Upper lobe of right lung (tissue), 1 donor: Measurements from ENCODE around the gene SLC39A11. TPM values are rescaled to one million over a fixed set of nuclear protein-coding genes. Genes with fewer than 3 reads are reported as not detected.
A peak's percentile ranks its signal among the peaks of the same experiment; 100 is the strongest.
"Not testable (repeated sequence)": the region's sequence is repeated elsewhere in the genome, so short reads cannot be mapped to it uniquely, and the experiment has no call there.

Experiments
- ATAC-seq: fragments of 200-7000 bp; cut with Tn5 transposase; one replicate; pipeline ENCODE4 v1.9.1; 2020; ENCODE audit warnings: mild to moderate bottlenecking, moderate library complexity
- DNase-seq: peaks from one replicate; pipeline ENCODE4 v3.0.0-alpha.2; 2020
- H3K27ac ChIP-seq: fragments of 200-600 bp; one replicate; pipeline ENCODE4 v1.8.0; 2022
- H3K27me3 ChIP-seq: fragments of 200-600 bp; one replicate; pipeline ENCODE4 v1.8.0; 2022; ENCODE audit warnings: mild to moderate bottlenecking
- H3K36me3 ChIP-seq: fragments of 200-600 bp; one replicate; pipeline ENCODE4 v1.8.0; 2022
- H3K4me1 ChIP-seq: fragments of 200-600 bp; one replicate; pipeline ENCODE4 v1.8.0; 2022
- H3K4me3 ChIP-seq: fragments of 200-600 bp; one replicate; pipeline ENCODE4 v1.8.0; 2022; ENCODE audit warnings: mild to moderate bottlenecking
- H3K9me3 ChIP-seq: fragments of 200-600 bp; one replicate; pipeline ENCODE4 v1.8.0; 2022
- intact Hi-C: fragments of 100-400 bp; cut with DNase I; formaldehyde crosslinking; loops from one replicate; pipeline ENCODE4 v1.11.0; 2022
- total RNA-seq: library from RNA; stranded (reverse); fragmentation: NEBNext Ultra II Directional; extraction: Animal tissue kit (Norgen Biotek cat#: 25700); gene quantifications from one replicate; pipeline ENCODE4 v1.2.1, GENCODE V29; 2021
- TF ChIP-seq, protein P1 (sequence below): fragments of 200-600 bp; IDR thresholded peaks from one replicate; pipeline ENCODE4 v1.8.0; 2022; ENCODE audit warnings: antibody characterized with exemption
- donor health status: DM: no; HTN: yes; CAD: no; lungs with severe emphysema.

SLC39A11 gene
- total RNA-seq, 1 donor from 2014 or later: 33.7 TPM

DNA sequence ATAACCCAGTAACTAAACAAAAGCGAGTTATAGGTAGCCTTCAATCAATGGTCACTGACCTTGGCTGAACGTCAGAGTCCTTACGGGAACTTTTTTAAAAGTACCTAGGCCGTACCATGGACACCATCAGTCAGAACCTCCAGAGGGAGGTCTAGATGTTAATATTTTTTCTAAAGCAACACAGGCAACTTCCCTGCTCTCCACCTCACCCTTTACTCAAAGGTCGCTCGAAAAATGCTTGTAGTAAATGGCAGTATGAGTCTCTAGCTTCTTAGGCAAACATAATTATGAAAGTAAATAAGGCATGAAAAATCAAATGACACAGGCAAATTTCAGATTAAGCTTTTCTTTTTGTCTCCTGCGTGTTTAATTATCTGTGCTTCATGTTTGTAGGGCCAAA lies 82.1 kb downstream of the SLC39A11 start:
- ATAC-seq: no peak

DNA sequence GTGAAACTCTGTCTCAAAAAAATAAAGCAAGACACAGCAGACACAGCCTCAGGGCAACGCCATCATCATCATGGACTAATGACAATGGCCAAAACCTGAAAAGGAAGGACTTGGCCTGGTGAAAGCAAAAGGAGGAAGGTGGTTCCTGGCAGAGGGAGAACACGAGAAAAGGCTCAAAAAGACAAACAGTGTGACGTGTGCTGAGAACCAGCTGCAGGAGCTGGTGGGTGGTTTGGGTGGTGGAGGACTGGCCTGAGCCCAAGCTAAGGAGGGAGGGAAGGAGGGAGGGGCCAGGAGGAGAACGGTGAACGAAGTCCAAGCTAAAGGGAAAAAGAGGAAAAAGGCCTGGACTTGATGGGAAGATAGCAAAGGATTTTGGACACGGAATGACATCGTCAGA lies 85.1 kb downstream of the SLC39A11 start:
- Histone ChIP-seq H3K27ac (no peak overlapping the region), H3K36me3 (no peaks in the 10 kb centered on the region), H3K4me3 (no peak overlapping the region), H3K4me1 (no peaks in the 10 kb centered on the region), H3K27me3 (no peaks in the 10 kb centered on the region), H3K9me3 (no peaks in the 10 kb centered on the region)
- TF ChIP-seq, protein P1, sequence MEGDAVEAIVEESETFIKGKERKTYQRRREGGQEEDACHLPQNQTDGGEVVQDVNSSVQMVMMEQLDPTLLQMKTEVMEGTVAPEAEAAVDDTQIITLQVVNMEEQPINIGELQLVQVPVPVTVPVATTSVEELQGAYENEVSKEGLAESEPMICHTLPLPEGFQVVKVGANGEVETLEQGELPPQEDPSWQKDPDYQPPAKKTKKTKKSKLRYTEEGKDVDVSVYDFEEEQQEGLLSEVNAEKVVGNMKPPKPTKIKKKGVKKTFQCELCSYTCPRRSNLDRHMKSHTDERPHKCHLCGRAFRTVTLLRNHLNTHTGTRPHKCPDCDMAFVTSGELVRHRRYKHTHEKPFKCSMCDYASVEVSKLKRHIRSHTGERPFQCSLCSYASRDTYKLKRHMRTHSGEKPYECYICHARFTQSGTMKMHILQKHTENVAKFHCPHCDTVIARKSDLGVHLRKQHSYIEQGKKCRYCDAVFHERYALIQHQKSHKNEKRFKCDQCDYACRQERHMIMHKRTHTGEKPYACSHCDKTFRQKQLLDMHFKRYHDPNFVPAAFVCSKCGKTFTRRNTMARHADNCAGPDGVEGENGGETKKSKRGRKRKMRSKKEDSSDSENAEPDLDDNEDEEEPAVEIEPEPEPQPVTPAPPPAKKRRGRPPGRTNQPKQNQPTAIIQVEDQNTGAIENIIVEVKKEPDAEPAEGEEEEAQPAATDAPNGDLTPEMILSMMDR: no peak
- DNase-seq: no peak
- ATAC-seq: peak; percentile 42
- intact Hi-C loops: no loop called here

More for the DNA sequence above, 82.1 kb downstream of the SLC39A11 start:
- no peak for DNase-seq
- Histone ChIP-seq H3K4me1 (no peaks in the 10 kb centered on the region), H3K27ac (no peak overlapping the region), H3K36me3 (no peaks in the 10 kb centered on the region), H3K4me3 (no peak overlapping the region), H3K27me3 (no peaks in the 10 kb centered on the region), H3K9me3 (no peaks in the 10 kb centered on the region)
- intact Hi-C loops: no loop called here
- TF ChIP-seq, protein P1: no peak

DNA sequence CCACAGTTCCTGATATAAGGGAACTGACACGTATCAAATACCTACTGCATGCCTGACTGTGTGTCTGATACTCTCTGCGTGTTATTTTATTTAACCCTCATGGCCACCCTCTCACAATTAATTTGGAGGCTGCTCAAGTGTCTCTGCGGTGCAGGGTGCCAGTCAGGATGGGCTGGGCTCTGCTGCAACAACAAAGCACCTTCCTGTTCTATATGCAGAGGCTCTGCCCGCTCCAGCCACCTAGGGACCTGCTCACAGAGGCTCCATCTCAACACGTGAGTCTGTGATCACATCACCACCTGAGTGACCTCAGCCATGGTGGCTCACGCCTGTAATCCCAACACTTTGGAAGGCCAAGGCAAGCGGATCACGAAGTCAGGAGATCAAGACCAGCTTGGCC lies 87.1 kb downstream of the SLC39A11 start:
- Histone ChIP-seq H3K36me3 (no peaks in the 10 kb centered on the region), H3K27ac (no peak overlapping the region), H3K4me3 (no peak overlapping the region), H3K4me1 (no peaks in the 10 kb centered on the region), H3K27me3 (no peaks in the 10 kb centered on the region), H3K9me3 (no peaks in the 10 kb centered on the region)
- intact Hi-C loops: no loop called here
- TF ChIP-seq, protein P1: no peak
- DNase-seq (no peak), ATAC-seq (no peak)

DNA sequence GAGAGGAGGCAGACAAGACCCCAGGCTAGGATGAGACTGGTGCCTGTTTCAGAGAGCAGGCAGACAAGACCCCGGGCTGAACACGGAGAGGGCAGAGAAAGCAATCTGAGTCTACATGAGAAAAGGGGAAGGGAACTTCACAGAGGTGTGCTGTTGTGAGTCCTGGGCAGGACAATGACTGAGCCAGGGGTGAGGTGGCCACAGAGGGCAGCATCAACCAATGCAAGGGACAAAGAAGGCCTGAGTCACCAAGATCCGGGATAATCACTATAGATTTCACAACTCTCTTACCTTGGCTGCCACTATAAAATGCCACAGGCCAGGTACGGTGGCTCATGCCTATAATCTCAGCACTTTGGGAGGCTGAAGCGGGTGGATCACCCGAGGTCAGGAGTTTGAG lies 89.0 kb downstream of the SLC39A11 start:
- intact Hi-C loops: no loop called here
- Histone ChIP-seq H3K9me3 (no peaks in the 10 kb centered on the region), H3K27me3 (no peaks in the 10 kb centered on the region), H3K4me3 (no peak overlapping the region), H3K36me3 (no peaks in the 10 kb centered on the region), H3K4me1 (no peaks in the 10 kb centered on the region), H3K27ac (no peak overlapping the region)
- DNase-seq (no peak), ATAC-seq (no peak)
- TF ChIP-seq, protein P1: no peak

DNA sequence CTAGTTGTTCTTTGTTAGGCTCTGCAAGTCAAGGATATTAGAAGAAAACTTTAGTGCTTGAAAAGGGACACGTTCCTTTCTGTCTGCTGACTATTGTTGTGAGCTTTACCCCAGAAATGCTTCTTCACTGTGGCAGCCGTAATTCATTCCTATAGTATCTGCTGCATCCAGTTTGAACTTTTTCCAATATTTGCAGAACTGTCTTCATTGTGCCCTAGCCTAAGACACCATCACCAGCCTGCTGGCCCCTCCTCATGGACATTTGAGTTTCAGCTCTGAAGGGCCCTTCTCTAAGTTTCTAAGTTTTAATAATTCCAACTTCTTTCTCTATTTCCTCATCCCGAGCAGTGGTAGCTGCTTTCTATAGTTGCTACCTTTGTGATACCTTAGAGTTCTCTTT lies 91.7 kb downstream of the SLC39A11 start:
- H3K36me3 ChIP-seq: no peaks in the 10 kb centered on the region
- intact Hi-C loops: no loop called here
- H3K4me1 ChIP-seq: no peaks in the 10 kb centered on the region
- TF ChIP-seq, protein P1: no peak
- ATAC-seq (no peak), DNase-seq (no peak)
- H3K27ac ChIP-seq: no peak overlapping the region
- no peaks in the 10 kb centered on the region for H3K27me3 ChIP-seq
- no peaks in the 10 kb centered on the region for H3K9me3 ChIP-seq
- no peak overlapping the region for H3K4me3 ChIP-seq

DNA sequence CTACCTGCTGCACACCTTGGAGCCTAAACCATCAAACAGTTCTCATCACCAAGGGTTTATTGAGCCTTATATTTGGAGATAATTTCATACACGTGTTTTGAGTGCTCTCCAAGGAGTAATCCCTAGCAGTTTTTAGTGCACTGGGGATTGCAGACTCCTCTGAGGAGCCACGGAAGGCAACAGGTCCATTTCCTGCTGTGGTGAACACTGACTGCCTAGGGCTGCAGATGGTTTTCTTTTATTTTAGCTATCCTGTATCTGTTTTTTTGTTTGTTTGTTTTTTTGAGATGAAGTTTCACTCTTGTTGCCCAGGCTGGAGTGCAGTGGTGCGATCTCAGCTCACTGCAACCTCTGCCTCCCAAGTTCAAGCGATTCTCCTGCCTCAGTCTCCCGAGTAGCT lies 93.0 kb downstream of the SLC39A11 start:
- ATAC-seq, H3K27me3 ChIP-seq, H3K9me3 ChIP-seq, intact Hi-C loops, H3K4me3 ChIP-seq, H3K4me1 ChIP-seq, DNase-seq, H3K27ac ChIP-seq, H3K36me3 ChIP-seq: not testable (repeated sequence)
